Neural crest cell (in vitro differentiated cells): ENCODE measurements around the gene OR5K4. TPM values are rescaled to one million over a fixed set of nuclear protein-coding genes. Genes with fewer than 3 reads are reported as not detected.

Source experiments
- DNase-seq: peaks from one replicate; pipeline ENCODE4 v3.0.0; 2021; ENCODE audit warnings: low read depth, mixed read lengths, low spot score
- H3K27ac Mint-ChIP-seq: one replicate; pipeline ENCODE4 v1.8.0; 2021; ENCODE audit warnings: mild to moderate bottlenecking, mixed read lengths; ENCODE audit not compliant: unreplicated experiment
- H3K27me3 Mint-ChIP-seq: 2 replicates; pipeline ENCODE4 v1.8.0; 2021; ENCODE audit warnings: low read depth, mild to moderate bottlenecking, mixed read lengths
- H3K36me3 Mint-ChIP-seq: 2 replicates; pipeline ENCODE4 v1.8.0; 2021; ENCODE audit warnings: low read depth, mild to moderate bottlenecking, mixed read lengths
- H3K4me1 Mint-ChIP-seq: 2 replicates; pipeline ENCODE4 v1.8.0; 2021; ENCODE audit warnings: mixed read lengths
- H3K4me3 Mint-ChIP-seq: one replicate; pipeline ENCODE4 v1.8.0; 2021; ENCODE audit warnings: mild to moderate bottlenecking, mixed read lengths
- H3K9me3 Mint-ChIP-seq: 2 replicates; pipeline ENCODE4 v1.8.0; 2021; ENCODE audit warnings: mixed read lengths
- CTCF ChIP-seq: fragments of 200-600 bp; sonication (generic); conservative IDR thresholded peaks from 2 replicates; pipeline ENCODE4 v1.5.0; 2021; ENCODE audit warnings: antibody characterized with exemption, mild to moderate bottlenecking
- total RNA-seq: library from RNA; stranded (reverse); gene quantifications from 2 replicates; pipeline ENCODE4 v1.2.1, GENCODE V29; 2021

OR5K4 gene
- total RNA-seq, 1 donor from 2014 or later: not detected

GRCh38 chr3:98359250-98359649 is 5.6 kb downstream of the OR5K4 start:
- DNase-seq: no peak
- Mint-ChIP-seq H3K4me1 (no peaks in the 10 kb centered on the region), H3K36me3 (no peaks in the 10 kb centered on the region), H3K27me3 (peaks cover 2% of the 10 kb centered on the region), H3K9me3 (peaks cover 15% of the 10 kb centered on the region), H3K27ac (no peak overlapping the region), H3K4me3 (no peak overlapping the region)
- TF ChIP-seq CTCF: no peak

DNA sequence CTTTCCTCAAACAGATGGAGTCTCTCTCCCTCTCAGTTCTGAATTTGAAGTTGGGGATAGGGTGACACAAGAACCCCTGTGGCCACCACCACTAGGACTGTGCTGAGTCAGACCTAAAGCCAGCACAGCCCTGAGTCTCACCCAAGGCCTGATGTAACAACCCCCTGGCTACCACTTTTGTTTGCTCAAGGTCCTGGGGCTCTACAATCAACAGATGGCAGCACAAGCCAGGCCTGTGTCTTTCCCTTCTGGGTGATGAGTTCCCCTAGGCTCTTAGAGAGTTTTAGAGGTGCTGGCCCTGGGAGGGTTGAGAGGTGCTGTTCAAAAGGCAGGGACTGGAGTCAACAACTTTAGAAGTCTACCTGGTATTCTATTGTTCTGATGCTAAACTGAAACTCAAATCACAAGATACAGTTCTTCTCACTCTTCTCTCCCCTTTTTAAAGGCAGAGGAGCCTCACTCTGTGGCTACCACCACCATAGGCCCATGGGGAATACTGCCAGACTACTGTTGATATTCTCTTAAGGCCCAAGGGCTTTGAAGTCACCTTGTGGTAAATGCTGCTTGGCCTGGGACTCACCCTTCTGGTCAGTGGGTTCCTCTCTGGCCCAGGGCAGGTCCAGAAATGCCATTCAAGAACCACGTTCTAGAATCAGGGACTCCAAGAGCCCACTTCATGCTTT is 6.5 kb downstream of the OR5K4 start:
- no peak for TF ChIP-seq CTCF
- H3K36me3 Mint-ChIP-seq: no peaks in the 10 kb centered on the region
- no peaks in the 10 kb centered on the region for H3K4me1 Mint-ChIP-seq
- no peak for DNase-seq
- no peak overlapping the region for H3K4me3 Mint-ChIP-seq
- H3K9me3 Mint-ChIP-seq: peaks cover 15% of the 10 kb centered on the region
- no peaks in the 10 kb centered on the region for H3K27me3 Mint-ChIP-seq
- no peak overlapping the region for H3K27ac Mint-ChIP-seq

- TF ChIP-seq CTCF: no peak
- H3K4me3 Mint-ChIP-seq: no peak overlapping the region
- no peak overlapping the region for H3K27ac Mint-ChIP-seq
- H3K4me1 Mint-ChIP-seq: no peaks in the 10 kb centered on the region
- H3K9me3 Mint-ChIP-seq: peaks cover 15% of the 10 kb centered on the region
- no peak for DNase-seq
- H3K36me3 Mint-ChIP-seq: no peaks in the 10 kb centered on the region
- no peaks in the 10 kb centered on the region for H3K27me3 Mint-ChIP-seq
Observed at GRCh38 chr3:98360681-98361080, 7.0 kb downstream of the OR5K4 start.

DNA sequence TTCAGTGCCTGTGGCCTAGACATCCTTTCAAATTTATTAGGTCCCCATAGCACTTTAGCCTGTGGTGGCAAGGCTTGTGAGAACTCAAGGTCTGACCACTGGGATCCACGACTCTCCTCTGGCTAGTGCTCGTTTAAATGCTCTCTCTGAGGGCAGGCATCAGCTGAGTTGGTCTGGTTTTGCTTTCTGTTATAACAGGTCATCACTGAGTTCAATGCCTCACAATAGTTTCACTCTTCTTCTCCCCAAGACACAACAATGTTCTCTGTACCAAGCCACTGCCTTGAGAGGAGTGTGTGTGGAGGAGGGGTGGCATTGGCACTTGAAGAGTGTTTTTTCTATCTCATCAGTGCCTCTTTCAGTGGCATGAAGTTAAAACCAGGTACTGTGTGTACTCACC is 7.6 kb downstream of the OR5K4 start:
- no peak for TF ChIP-seq CTCF
- no peaks in the 10 kb centered on the region for H3K4me1 Mint-ChIP-seq
- H3K27ac Mint-ChIP-seq: no peak overlapping the region
- H3K9me3 Mint-ChIP-seq: peaks cover 15% of the 10 kb centered on the region
- no peaks in the 10 kb centered on the region for H3K36me3 Mint-ChIP-seq
- H3K27me3 Mint-ChIP-seq: no peaks in the 10 kb centered on the region
- H3K4me3 Mint-ChIP-seq: no peak overlapping the region
- no peak for DNase-seq

GRCh38 chr3:98367464-98368246 is 14.0 kb downstream of the OR5K4 start:
- no peak for DNase-seq
- H3K27ac Mint-ChIP-seq: no peak overlapping the region
- TF ChIP-seq CTCF: no peak
- H3K36me3 Mint-ChIP-seq: no peaks in the 10 kb centered on the region
- H3K9me3 Mint-ChIP-seq: no peaks in the 10 kb centered on the region
- H3K27me3 Mint-ChIP-seq: peaks cover 4% of the 10 kb centered on the region
- no peaks in the 10 kb centered on the region for H3K4me1 Mint-ChIP-seq
- H3K4me3 Mint-ChIP-seq: no peak overlapping the region
